Stimulated activated CD4-positive, alpha-beta T cell treated with anti-CD3 and anti-CD28 coated beads, Interleukin-2, amount 100 ng/mL, for 48 hours (primary cell): ENCODE measurements around the gene DOK4.

Source experiments
- DNase-seq, 2 donors: peaks; one replicate each; pipeline ENCODE4 v3.0.0-alpha.2; 2020

The DOK4 gene

GRCh38 chr16:57518922-57519321, 32.6 kb upstream of the DOK4 start:
- no peak for DNase-seq

DNA sequence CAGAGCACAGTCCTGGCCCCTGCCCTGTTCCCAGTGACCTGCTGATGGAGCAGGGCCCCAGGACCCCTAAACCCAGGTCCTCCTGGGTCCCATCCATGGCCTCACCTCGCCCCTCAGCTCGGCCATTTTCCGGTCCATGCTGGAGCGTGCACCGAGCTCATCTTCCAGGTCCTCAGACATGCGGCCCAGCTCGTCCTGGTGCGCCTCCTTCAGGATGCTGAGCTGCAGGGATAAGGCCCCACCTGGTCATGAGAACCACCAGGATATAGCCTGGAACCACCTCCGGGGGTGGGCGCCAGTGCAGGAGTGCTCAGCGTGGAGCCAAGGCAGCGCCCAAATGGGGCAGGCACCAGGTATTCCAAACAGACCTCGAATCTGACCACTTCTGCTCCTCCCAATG, 32.2 kb upstream of the DOK4 start:
- no peak for DNase-seq

- no peak for DNase-seq
Measured at GRCh38 chr16:57517397-57518367, 31.4 kb upstream of the DOK4 start.

DNA sequence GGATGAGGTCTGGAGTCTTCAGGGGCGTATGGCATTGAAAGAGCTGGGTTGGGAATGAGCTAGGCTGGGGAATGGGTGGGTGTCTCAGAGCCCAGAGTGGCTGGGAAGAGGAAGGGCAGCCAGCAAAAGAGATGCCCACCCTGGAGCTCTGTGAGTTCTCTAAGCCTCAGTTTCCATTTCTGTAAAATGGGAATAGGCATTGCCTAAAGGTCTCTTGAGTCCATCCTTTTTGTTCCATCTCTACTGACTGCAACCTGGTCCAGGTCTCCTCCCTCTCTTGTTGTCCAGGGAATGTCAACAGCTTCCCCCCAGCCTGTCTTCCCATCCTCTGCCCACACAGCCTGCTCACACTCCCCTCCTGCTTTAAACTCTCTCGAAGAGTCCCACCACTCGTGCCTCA, 30.5 kb upstream of the DOK4 start:
- no peak for DNase-seq

GRCh38 chr16:57516176-57516725, 30.0 kb upstream of the DOK4 start:
- DNase-seq, result no peak

GRCh38 chr16:57514791-57515600, 28.7 kb upstream of the DOK4 start:
- no peak for DNase-seq

- DNase-seq, result no peak
Measured at GRCh38 chr16:57514371-57514770, 28.1 kb upstream of the DOK4 start.

- no peak for DNase-seq
Measured at GRCh38 chr16:57513371-57514102, 27.2 kb upstream of the DOK4 start.

DNA sequence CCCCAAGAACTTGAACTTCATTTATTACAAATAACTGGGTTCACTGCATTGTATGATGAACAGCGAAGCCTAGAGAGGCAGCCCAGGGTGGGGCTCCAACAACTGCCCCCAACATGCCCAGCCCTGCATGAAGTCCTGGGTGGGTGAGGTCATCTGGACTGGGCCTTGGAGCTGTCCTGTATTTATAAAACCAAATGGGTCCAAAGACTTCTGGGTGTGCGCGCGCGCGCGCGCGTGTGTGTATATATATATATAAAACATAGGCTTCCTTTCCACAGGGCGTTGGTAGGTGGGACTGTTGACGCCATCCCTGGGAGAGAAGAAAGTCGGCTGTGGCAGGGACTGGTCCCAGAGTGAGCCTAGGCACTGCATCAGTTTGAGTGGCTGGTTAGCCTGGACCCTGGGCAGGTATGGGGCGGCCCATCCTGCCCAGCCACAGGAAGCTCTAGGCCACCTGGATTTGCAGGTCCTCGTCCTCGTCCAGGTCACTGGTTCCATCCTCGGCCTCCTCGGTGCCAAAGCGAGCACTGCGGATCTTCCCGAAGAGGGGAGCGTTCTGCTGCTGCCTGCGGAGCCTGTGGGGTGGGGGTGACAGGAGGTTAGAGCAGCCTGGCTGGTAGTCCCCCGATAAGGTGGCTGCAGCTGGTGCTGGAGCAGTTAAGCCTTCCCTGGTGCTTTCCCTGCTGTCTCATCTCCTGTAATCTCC, 26.2 kb upstream of the DOK4 start:
- no peak for DNase-seq

DNA sequence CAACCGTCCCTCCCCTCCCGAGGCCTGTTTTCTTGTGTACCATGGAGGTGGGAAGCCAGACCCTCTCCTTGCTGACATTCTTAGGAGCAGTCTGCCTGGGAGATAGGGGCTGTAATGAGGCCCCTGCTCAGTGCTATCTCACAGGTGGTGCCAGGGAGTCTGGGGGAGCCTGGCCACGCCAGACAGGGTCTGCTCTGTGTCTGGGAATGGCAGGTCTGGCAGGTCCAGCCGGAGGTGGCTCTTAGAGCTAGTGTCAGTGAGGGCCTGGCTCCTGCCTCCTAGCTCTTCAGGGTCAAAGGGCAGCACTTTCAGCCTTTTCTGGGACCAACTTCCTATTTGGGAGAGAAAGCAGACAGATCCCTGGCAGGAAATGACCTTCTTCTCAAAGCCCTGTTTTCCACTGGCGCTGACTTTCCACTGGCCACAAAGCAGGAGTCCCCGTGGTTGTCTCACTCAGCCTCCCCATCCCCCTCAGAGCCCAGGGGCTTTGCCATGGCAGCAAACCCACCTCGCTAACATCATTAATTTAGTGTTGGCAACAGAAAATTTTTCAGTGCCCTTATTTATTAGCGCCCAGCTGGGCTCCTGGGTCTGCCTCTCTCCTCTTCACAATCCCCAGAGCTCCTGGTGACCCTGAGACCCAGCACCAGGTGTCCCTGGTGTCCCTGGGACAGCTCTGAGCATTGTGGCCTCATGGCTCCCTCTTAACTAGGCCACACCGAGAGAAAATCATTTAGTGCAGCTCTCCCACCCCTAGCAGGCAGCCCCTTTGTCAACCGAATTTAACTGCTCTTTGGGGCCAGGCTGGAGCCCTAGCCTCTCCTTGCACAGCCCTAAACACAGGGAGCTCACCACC, 24.0 kb upstream of the DOK4 start:
- DNase-seq, result no peak

- no peak for DNase-seq
Measured at GRCh38 chr16:57509231-57509923, 23.1 kb upstream of the DOK4 start.

- DNase-seq, result no peak
Measured at GRCh38 chr16:57508035-57508425, 21.7 kb upstream of the DOK4 start.

DNA sequence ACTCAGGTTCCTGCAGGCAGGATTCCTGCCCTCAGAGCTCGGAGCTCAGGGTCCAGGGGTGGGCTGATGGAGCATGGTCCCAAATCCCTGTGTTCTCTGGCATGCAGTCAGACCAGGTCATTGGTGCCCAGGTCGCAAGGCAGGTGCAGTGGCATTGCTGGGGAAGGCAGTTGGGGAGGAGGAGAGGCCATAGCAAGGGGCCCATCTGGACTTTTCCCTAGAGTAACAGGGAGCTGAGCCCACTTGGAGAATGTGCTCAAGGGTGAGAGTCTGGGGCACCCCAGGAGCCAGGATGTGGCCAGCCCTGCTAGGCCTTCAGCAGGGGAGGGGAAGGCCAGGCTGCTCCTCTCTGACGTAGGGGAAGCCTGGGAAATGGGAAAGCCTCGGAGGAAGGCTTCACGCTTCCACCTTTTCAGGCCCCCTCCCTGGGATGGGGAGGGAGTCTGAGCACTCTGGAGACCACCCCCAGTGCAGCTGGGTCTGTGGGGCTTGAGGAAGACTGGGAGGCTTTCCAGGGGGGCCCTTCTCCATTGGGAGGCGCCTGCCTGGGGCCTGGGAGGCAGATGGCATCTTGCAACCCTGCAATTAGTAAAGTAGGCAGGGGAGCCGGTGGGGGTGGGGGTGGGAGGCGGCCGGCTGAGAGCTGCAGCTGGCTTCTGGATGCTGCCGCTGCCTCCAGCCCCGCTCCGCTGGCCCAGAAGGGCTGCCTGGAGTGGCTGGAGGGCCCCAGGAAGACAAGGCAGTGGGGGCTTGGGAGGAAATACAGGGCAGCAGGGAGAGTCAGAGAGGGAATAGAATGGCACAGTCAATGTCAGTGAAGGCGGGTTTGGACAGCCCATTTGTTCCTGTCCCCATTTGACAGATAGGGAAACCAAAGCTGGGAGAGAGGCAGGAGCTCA, 21.1 kb upstream of the DOK4 start:
- DNase-seq, result no peak

GRCh38 chr16:57505169-57505568, 18.9 kb upstream of the DOK4 start:
- DNase-seq, result no peak

GRCh38 chr16:57504491-57504890, 18.2 kb upstream of the DOK4 start:
- no peak for DNase-seq

- DNase-seq, result no peak
Measured at GRCh38 chr16:57504001-57504400, 17.7 kb upstream of the DOK4 start.

DNA sequence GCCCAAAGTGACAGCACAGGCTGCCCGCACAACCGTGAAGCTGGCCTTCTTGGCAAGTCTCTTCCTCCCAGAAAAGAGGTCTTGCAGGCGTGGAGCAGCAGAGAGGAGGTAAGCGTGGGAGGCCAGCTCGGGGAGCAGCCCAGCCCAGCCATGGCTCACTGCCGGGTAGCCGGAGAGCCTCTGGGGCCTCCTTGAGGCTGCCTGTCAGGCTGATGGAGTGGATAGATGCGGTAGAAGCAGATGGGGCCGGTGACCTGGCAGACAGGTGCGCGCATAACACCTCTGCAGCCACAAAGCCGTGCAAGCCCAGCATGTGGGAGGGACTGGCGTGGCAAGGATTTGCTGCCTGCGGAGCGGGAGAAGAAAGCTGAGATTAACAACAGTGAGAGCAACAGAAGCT, 17.1 kb upstream of the DOK4 start:
- no peak for DNase-seq

GRCh38 chr16:57502048-57502775, 15.9 kb upstream of the DOK4 start:
- DNase-seq, result no peak

- DNase-seq, result no peak
Measured at GRCh38 chr16:57501492-57501891, 15.2 kb upstream of the DOK4 start.
